Central memory CD8-positive, alpha-beta T cell (primary cell): Measurements from ENCODE around the gene VWA5B1.

Source experiments
- ATAC-seq: fragments of 150-1000 bp; cut with Tn5 transposase; replicated peaks from 2 replicates; pipeline ENCODE4 v1.10.0; 2022; ENCODE audit warnings: mild to moderate bottlenecking, moderate FRiP score, moderate number of reproducible peaks; ENCODE audit not compliant: poor library complexity, severe bottlenecking; ENCODE audit errors: extremely low read depth
- DNase-seq, 2 donors: peaks; one replicate each; pipeline ENCODE4 v3.0.0; 2021; ENCODE audit warnings: low spot score in 2 of 2
- H3K27ac Mint-ChIP-seq: one replicate; pipeline ENCODE4 v1.8.0; 2022; ENCODE audit warnings: low read depth, mild to moderate bottlenecking, moderate library complexity, mixed read lengths
- H3K27me3 Mint-ChIP-seq: one replicate; pipeline ENCODE4 v1.8.0; 2022; ENCODE audit warnings: mixed read lengths
- H3K36me3 Mint-ChIP-seq: one replicate; pipeline ENCODE4 v1.8.0; 2022; ENCODE audit warnings: mild to moderate bottlenecking, moderate library complexity, mixed read lengths; ENCODE audit not compliant: insufficient read depth
- H3K4me1 Mint-ChIP-seq: one replicate; pipeline ENCODE4 v1.8.0; 2022; ENCODE audit warnings: mixed read lengths
- H3K4me3 Mint-ChIP-seq: one replicate; pipeline ENCODE4 v1.8.0; 2022; ENCODE audit warnings: mild to moderate bottlenecking, moderate library complexity, mixed read lengths
- H3K9me3 Mint-ChIP-seq: one replicate; pipeline ENCODE4 v1.8.0; 2022; ENCODE audit warnings: mixed read lengths

The VWA5B1 gene

GRCh38 chr1:20358761-20359263, 68.1 kb downstream of the VWA5B1 start:
- DNase-seq (no peak), ATAC-seq (no peak)
- peaks cover 6% of the 10 kb centered on the region for H3K4me1 Mint-ChIP-seq
- no peak overlapping the region for H3K27ac Mint-ChIP-seq
- peaks cover 3% of the 10 kb centered on the region for H3K36me3 Mint-ChIP-seq
- H3K27me3 Mint-ChIP-seq = peaks cover 65% of the 10 kb centered on the region
- H3K9me3 Mint-ChIP-seq = no peaks in the 10 kb centered on the region
- H3K4me3 Mint-ChIP-seq = no peak overlapping the region

DNA sequence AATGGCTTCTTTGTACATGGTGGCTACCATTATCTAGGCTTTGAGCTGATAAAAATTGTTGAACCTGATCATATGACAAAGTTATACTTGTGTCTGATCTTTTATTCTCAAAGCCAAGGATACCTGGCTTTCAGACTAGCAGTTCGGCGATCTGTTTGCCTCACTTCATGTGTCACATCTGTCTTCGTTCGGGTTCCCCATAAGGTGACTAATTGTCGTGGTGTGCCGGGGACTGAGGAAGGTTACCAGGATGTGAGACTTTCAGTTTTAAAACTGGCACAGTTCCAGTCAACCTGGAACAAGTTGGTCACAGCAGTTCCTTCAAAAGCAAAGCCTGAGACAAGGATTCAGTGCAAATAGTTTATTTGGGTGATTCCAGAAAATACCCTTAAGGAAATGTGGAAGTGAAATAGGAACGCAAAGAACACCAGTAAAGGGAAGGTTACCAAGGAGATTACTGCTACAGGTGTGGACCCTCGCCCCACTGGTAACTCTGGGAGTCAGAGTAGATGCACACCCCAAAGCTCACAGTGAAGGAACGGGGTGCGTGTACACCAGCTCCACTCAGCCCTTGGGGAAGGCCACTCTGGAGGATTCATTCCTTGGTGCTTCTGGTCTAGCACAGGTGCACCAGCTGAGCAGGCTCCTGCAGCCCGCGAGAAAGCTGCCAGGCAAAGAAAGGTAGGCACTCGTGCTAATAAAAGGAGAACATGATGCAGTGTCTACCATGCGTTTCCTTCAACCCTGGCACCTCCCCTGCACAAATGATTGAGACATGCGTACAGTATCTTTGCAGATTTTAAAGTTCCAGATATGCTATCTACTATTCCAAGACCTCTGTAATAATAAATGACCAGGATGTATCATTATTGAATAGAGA, 69.0 kb downstream of the VWA5B1 start:
- Mint-ChIP-seq H3K36me3 (peaks cover 3% of the 10 kb centered on the region), H3K4me1 (peaks cover 6% of the 10 kb centered on the region), H3K9me3 (no peaks in the 10 kb centered on the region), H3K27me3 (peaks cover 72% of the 10 kb centered on the region), H3K4me3 (no peak overlapping the region), H3K27ac (no peak overlapping the region)
- DNase-seq (no peak), ATAC-seq (peak; percentile 40)

DNA sequence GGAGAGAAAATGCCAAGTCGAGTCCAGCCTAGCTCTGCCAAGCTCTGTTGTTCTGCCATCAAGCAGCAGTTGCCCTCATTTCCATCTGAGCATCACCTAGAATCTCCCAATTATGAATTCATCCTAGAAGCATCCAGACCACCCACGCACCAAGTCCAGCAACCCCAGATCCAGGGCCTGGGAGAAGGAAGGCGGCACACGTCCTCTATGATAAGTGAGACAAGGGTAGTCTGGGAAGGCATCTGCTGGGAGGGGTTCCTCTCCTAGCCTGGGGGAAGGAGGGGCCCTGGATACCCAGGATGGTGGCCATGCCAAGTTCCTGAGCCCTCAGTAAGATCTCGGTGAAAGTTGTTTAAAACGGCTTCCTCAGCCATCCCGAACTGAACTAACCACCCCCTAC, 70.7 kb downstream of the VWA5B1 start:
- H3K4me1 Mint-ChIP-seq = peaks cover 6% of the 10 kb centered on the region
- H3K36me3 Mint-ChIP-seq = peaks cover 3% of the 10 kb centered on the region
- no peak for DNase-seq
- H3K27ac Mint-ChIP-seq = no peak overlapping the region
- no peak overlapping the region for H3K4me3 Mint-ChIP-seq
- H3K27me3 Mint-ChIP-seq = peaks cover 83% of the 10 kb centered on the region
- no peaks in the 10 kb centered on the region for H3K9me3 Mint-ChIP-seq
- no peak for ATAC-seq

DNA sequence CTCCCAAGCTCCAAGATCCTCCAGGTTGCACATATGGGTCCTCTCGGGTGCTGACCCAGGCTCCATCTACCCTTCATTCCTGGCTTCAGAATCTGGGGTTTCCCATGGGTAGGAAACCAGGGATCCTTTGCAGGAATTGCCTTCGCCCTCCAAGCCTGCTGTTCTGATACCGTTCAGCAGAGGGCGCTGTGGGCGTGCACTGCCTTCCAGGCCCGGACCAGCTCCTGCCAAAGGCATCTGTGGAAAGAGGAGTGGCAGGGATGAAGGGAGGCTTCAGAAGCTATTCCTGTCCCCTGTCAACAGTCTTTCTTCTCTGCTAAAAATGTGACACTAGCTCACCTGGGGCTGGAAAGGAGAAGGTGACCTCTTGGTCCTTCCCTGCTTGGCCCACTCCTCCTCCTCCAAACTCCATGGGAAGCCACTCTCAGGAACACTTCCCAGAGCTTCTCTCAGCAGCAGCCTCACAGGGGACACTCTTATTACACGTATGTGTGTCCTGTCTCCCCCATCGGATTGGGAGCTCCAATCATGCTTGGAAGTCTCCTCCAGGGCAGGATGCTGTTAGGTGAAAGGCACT, 71.2 kb downstream of the VWA5B1 start:
- H3K4me1 Mint-ChIP-seq = peaks cover 6% of the 10 kb centered on the region
- no peak for ATAC-seq

GRCh38 chr1:20362856-20363255, 72.2 kb downstream of the VWA5B1 start:
- Mint-ChIP-seq H3K27ac (no peak overlapping the region), H3K4me1 (peaks cover 11% of the 10 kb centered on the region), H3K27me3 (peaks cover 93% of the 10 kb centered on the region), H3K4me3 (no peak overlapping the region), H3K9me3 (no peaks in the 10 kb centered on the region), H3K36me3 (peaks cover 3% of the 10 kb centered on the region)
- DNase-seq (no peak), ATAC-seq (no peak)

More for the DNA sequence above, 71.2 kb downstream of the VWA5B1 start:
- H3K9me3 Mint-ChIP-seq = no peaks in the 10 kb centered on the region
- H3K4me3 Mint-ChIP-seq = no peak overlapping the region
- H3K27me3 Mint-ChIP-seq = peaks cover 83% of the 10 kb centered on the region
- peaks cover 3% of the 10 kb centered on the region for H3K36me3 Mint-ChIP-seq
- no peak overlapping the region for H3K27ac Mint-ChIP-seq
- no peak for DNase-seq

DNA sequence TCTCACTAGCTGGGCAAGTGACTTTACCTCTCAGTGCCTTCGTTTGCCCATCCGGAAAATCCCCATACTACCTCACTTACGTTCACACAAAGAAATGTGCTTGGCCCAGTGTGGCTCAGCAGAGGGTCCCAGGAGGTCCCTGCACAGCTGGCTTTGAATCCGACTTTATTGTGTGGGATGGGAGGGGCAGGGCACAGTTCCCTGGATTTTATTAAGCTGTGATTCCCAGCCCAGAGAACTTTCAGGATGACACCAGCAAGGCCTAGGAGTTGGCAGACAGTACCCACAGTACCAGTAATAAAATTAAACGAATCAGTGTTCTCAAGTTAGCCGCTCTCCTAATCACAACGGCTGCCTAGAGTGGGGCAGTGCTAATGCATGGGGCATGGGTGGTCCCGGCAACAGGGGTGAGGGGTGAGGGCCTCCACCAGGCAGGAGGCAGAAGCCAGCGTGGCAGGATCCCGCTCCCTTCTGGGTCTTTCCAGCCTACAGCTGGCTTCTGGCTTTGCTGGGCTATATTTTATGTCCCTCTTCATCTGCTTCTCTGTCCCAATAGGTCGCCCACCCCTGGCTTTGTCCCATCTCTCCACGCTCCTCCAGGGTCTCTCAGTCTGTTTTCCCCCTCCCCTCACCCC, 74.9 kb downstream of the VWA5B1 start:
- Mint-ChIP-seq H3K27ac (no peak overlapping the region), H3K9me3 (no peaks in the 10 kb centered on the region), H3K36me3 (no peaks in the 10 kb centered on the region), H3K4me1 (peaks cover 5% of the 10 kb centered on the region), H3K27me3 (peaks cover 91% of the 10 kb centered on the region), H3K4me3 (no peak overlapping the region)
- ATAC-seq = no peak
- no peak for DNase-seq

DNA sequence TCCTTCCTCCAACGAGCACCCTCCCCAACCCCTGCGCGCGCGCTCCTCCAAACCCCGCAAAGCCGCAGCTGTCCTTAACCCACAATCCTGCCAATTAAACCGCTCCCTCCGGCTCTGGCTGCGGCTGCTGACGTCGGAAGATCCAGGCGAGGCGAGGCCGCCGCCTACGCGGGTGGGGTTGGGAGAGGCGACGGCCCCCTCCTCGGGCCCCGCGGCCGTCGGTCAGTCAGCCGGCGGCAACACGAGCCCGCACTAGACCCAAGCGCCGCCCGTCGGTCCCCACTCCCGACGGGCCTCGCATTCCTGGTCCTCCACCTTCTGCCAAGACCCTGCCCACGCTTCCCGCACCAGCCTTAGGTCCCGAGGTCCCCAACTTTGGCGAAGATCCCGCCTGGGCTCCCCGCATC, 75.4 kb downstream of the VWA5B1 start:
- Mint-ChIP-seq H3K4me1 (peaks cover 5% of the 10 kb centered on the region), H3K4me3 (no peak overlapping the region), H3K27ac (no peak overlapping the region), H3K36me3 (no peaks in the 10 kb centered on the region), H3K27me3 (peaks cover 92% of the 10 kb centered on the region), H3K9me3 (no peaks in the 10 kb centered on the region)
- ATAC-seq (no peak), DNase-seq (no peak)

DNA sequence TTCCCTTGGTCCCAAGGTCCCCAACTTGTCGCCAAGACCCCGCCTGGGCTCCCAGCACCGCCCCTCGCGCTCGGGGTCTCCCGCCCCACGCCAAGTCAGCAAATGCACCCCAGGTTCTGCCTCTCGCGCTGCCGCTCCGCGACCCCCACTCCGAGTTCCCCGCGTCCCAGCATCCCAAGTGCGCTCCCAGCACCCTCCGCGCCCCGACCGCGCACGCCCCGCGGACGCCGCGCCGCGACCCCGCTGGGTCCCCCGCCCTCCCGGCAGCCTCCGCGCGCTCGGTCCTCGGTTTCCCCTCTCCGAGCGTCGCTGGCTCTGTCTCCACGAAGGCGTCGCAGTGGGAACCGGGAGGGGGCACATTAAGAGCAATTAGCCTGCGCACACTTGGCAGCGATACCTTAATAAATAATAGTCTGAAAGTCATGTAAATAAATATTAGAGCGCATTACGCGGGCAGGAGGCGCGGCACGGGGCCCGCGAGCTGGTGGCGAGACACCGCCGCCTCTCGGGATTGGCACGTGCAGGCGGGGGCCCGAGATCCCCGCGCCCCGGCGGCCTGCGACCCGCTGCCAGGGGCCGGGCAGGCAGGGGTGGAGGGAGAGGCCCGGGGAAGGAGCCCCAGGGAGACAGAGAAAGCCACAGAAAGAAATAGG, 75.9 kb downstream of the VWA5B1 start:
- ATAC-seq (no peak), DNase-seq (no peak)
- H3K27me3 Mint-ChIP-seq = peaks cover 91% of the 10 kb centered on the region
- no peaks in the 10 kb centered on the region for H3K36me3 Mint-ChIP-seq
- H3K9me3 Mint-ChIP-seq = no peaks in the 10 kb centered on the region
- H3K4me3 Mint-ChIP-seq = no peak overlapping the region
- H3K27ac Mint-ChIP-seq = no peak overlapping the region
- H3K4me1 Mint-ChIP-seq = peaks cover 5% of the 10 kb centered on the region

- Mint-ChIP-seq H3K27ac (no peak overlapping the region), H3K9me3 (no peaks in the 10 kb centered on the region), H3K4me1 (peaks cover 5% of the 10 kb centered on the region), H3K27me3 (peaks cover 91% of the 10 kb centered on the region), H3K36me3 (no peaks in the 10 kb centered on the region), H3K4me3 (no peak overlapping the region)
- DNase-seq (no peak), ATAC-seq (no peak)
Observed at GRCh38 chr1:20367116-20367585, 76.5 kb downstream of the VWA5B1 start.

DNA sequence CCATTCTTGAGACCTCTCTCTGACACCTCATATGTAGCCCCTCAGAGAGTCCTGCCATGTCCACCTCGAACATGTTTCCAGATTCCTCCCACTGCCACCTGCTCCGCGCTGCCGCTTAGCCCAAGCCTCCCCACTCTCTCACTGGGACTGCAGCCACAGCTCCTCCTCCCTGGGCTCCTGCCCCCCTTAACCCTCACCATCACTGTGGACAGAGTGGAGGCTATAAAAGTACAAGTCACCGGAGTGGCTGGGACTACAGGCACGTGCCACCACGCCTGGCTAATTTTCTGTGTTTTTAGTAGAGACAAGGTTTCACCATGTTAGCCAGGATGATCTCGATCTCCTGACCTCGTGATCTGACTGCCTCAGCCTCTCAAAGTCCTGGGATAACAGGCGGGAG, 77.0 kb downstream of the VWA5B1 start:
- Mint-ChIP-seq H3K36me3 (no peaks in the 10 kb centered on the region), H3K4me1 (peaks cover 5% of the 10 kb centered on the region), H3K9me3 (no peaks in the 10 kb centered on the region), H3K27me3 (peaks cover 86% of the 10 kb centered on the region), H3K4me3 (no peak overlapping the region), H3K27ac (no peak overlapping the region)
- no peak for DNase-seq
- ATAC-seq = no peak

DNA sequence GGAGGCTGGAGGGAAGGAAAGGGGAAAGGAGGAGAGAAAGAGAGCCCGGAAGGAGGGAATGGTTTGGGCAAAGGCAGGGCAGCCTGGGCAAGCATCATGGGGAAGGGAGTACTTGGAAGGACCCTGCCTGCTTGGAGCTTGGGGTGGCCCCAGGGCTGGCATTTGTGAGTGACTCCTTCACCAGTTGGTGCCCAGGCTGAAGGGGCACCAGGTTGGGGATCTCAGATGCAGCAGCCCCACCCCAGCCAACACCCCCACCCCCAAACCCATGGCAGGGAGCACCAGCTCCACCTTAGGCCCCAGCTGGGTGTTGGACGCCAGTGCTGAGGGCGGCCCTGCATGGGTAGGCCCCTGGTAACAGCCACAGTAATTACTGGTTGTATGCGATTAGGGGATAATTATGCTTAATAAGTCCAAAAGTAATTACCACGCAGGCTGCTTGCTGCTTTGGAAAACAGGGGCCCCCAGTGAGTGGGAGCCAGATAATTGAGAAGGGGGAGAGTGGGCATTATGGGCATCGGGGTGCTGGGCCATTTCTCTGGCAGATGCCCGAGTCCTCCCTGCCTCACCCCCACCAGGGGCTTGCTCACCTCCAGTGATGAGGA, 78.3 kb downstream of the VWA5B1 start:
- ATAC-seq (no peak), DNase-seq (no peak)
- Mint-ChIP-seq H3K4me1 (peaks cover 5% of the 10 kb centered on the region), H3K27ac (no peak overlapping the region), H3K4me3 (no peak overlapping the region), H3K27me3 (peaks cover 73% of the 10 kb centered on the region), H3K36me3 (no peaks in the 10 kb centered on the region), H3K9me3 (no peaks in the 10 kb centered on the region)

- Mint-ChIP-seq H3K27me3 (peaks cover 61% of the 10 kb centered on the region), H3K4me1 (peaks cover 5% of the 10 kb centered on the region), H3K36me3 (no peaks in the 10 kb centered on the region), H3K4me3 (no peak overlapping the region), H3K27ac (no peak overlapping the region), H3K9me3 (no peaks in the 10 kb centered on the region)
- no peak for ATAC-seq
- no peak for DNase-seq
Observed at GRCh38 chr1:20370698-20371097, 80.0 kb downstream of the VWA5B1 start.
